Endothelial cell of umbilical vein (primary cell): Measurements from ENCODE around the gene TMEM121. TPM values are rescaled to one million over a fixed set of nuclear protein-coding genes. Genes with fewer than 3 reads are reported as not detected.

ENCODE experiments used
- BruUV-seq: library from RNA; stranded (reverse); fragments of 400-500 nt; replicated peaks from 2 replicates; lab custom pipeline; 2021; lab: Mats Ljungman, UMichigan
- CTCF ChIA-PET: fragments of 300-600, 350-600 bp; sonication (Branson Sonifier 250); formaldehyde crosslinking; loops from one replicate; lab custom pipeline; 2021; ENCODE audit warnings: antibody characterized with exemption, inconsistent platforms; lab: Charles Lee
- POLR2A ChIA-PET: fragments of 300-600, 350-600 bp; sonication (Branson Sonifier 250); formaldehyde crosslinking; loops from one replicate; lab custom pipeline; 2021; ENCODE audit warnings: antibody characterized with exemption, inconsistent platforms; lab: Charles Lee
- DNase-seq: peaks from one replicate; pipeline ENCODE4 v3.0.0-alpha.2; 2011; ENCODE audit warnings: low read depth, low spot score
- FAIRE-seq: peaks from 2 replicates; lab custom pipeline; 2011; peaks lifted over from hg19 to GRCh38; lab: Jason Lieb, UNC
- H2AFZ ChIP-seq: 2 replicates; pipeline ENCODE4 v1.6.0; 2012; ENCODE audit warnings: low read depth, low read length, control low read depth, inconsistent platforms
- H3K27ac ChIP-seq: 2 replicates; pipeline ENCODE4 v1.5.1; 2011; ENCODE audit warnings: low read depth, mild to moderate bottlenecking, control low read depth, low read length, moderate library complexity; ENCODE audit not compliant: insufficient read depth
- H3K27me3 ChIP-seq, 2 experiments: 2 replicates each; pipeline versions ENCODE4 v1.6.0 to v1.6.1; 2011; ENCODE audit warnings: low read length in 2 of 2, mixed read lengths in 1 of 2; ENCODE audit not compliant: control insufficient read depth in 2 of 2, insufficient read depth in 2 of 2
- H3K36me3 ChIP-seq, 2 experiments: 2 replicates in 1 of 2; 3 replicates in 1 of 2; pipeline ENCODE4 v1.5.1; 2011; ENCODE audit warnings: low read length in 2 of 2, mild to moderate bottlenecking in 1 of 2, moderate library complexity in 1 of 2; ENCODE audit not compliant: control insufficient read depth in 2 of 2, insufficient read depth in 2 of 2; ENCODE audit errors: extremely low read depth in 1 of 2
- H3K4me1 ChIP-seq: 3 replicates; pipeline ENCODE4 v1.5.1; 2011; ENCODE audit warnings: mild to moderate bottlenecking, low read length; ENCODE audit not compliant: control insufficient read depth, insufficient read depth; ENCODE audit errors: extremely low read depth
- H3K4me2 ChIP-seq: 2 replicates; pipeline ENCODE4 v1.6.1; 2011; ENCODE audit warnings: low read length, control low read depth, mixed read lengths; ENCODE audit not compliant: insufficient read depth
- H3K4me3 ChIP-seq, 3 experiments: fragments of 200-600 bp in 1 of 3; sonication (generic), shearing (Covaris generic) in 1 of 3; replicated peaks in 1 of 3; 2 replicates each; pipeline ENCODE4 v1.5.1; 2011 to 2016; ENCODE audit warnings: control low read depth in 3 of 3, low read length in 3 of 3, mild to moderate bottlenecking in 2 of 3, inconsistent platforms in 1 of 3, low read depth in 1 of 3, moderate library complexity in 1 of 3; ENCODE audit not compliant: insufficient read depth in 1 of 3
- H3K79me2 ChIP-seq: 2 replicates; pipeline ENCODE4 v1.6.0; 2012; ENCODE audit warnings: low read length, inconsistent platforms; ENCODE audit not compliant: control insufficient read depth, insufficient read depth
- H3K9ac ChIP-seq: replicated peaks from 2 replicates; pipeline ENCODE3; 2011; ENCODE audit warnings: low read length, control low read depth; ENCODE audit not compliant: insufficient read depth; ENCODE audit errors: extremely low read depth
- H3K9me1 ChIP-seq: replicated peaks from 3 replicates; pipeline ENCODE4 v1.6.0; 2011; ENCODE audit warnings: mild to moderate bottlenecking, low read length; ENCODE audit not compliant: control insufficient read depth, insufficient read depth; ENCODE audit errors: extremely low read depth
- H3K9me3 ChIP-seq: replicated peaks from 2 replicates; pipeline ENCODE4 v1.5.1; 2012; ENCODE audit warnings: low read length, inconsistent platforms; ENCODE audit not compliant: control insufficient read depth, insufficient read depth
- H4K20me1 ChIP-seq: replicated peaks from 2 replicates; pipeline ENCODE3; 2011; ENCODE audit warnings: mild to moderate bottlenecking, low read length; ENCODE audit not compliant: control insufficient read depth, insufficient read depth; ENCODE audit errors: extremely low read depth
- CTCF ChIP-seq, 2 donors: IDR thresholded peaks; 1 replicate in 1 of 2; 2 replicates in 1 of 2; pipeline ENCODE4 v1.5.1; 2011; ENCODE audit warnings: low read length in 2 of 2, mild to moderate bottlenecking in 2 of 2, moderate library complexity in 2 of 2, control low read depth in 1 of 2, inconsistent platforms in 1 of 2, low read depth in 1 of 2; ENCODE audit not compliant: insufficient read depth in 1 of 2; ENCODE audit errors: extremely low read depth in 1 of 2
- EZH2 ChIP-seq: IDR thresholded peaks from 2 replicates; pipeline ENCODE4 v1.6.1; 2012; ENCODE audit warnings: borderline replicate concordance, low read depth, mild to moderate bottlenecking, moderate library complexity, low read length, inconsistent platforms; ENCODE audit not compliant: severe bottlenecking
- FOS ChIP-seq: IDR thresholded peaks from 2 replicates; pipeline ENCODE4 v1.6.1; 2011; ENCODE audit warnings: mild to moderate bottlenecking, low read length, moderate library complexity, borderline replicate concordance; ENCODE audit not compliant: insufficient read depth
- GATA2 ChIP-seq: IDR thresholded peaks from 2 replicates; pipeline ENCODE4 v1.7.0; 2011; ENCODE audit warnings: low read depth, mild to moderate bottlenecking, moderate library complexity, mixed read lengths, low read length; ENCODE audit not compliant: insufficient read length, insufficient read depth
- JUN ChIP-seq: IDR thresholded peaks from 2 replicates; pipeline ENCODE4 v1.6.1; 2011; ENCODE audit warnings: borderline replicate concordance, low read depth; ENCODE audit not compliant: insufficient read length, insufficient read depth
- MAX ChIP-seq: IDR thresholded peaks from 2 replicates; pipeline ENCODE4 v1.6.1; 2011; ENCODE audit not compliant: insufficient read depth, insufficient read length
- MYC ChIP-seq: IDR thresholded peaks from one replicate; pipeline ENCODE4 v1.6.1; 2011; ENCODE audit warnings: mild to moderate bottlenecking, low read depth, low read length
- POLR2A ChIP-seq: IDR thresholded peaks from 2 replicates; pipeline ENCODE4 v1.6.1; 2012; ENCODE audit warnings: low read depth, mild to moderate bottlenecking, control low read depth, low read length
- POLR2AphosphoS5 ChIP-seq: IDR thresholded peaks from 2 replicates; pipeline ENCODE4 v1.6.1; 2012; ENCODE audit warnings: low read depth, mild to moderate bottlenecking, control low read depth, low read length, moderate library complexity; ENCODE audit not compliant: insufficient read depth
- dilution Hi-C: fragments of 300-500 bp; cut with MboI; formaldehyde crosslinking; loops from one replicate; pipeline ENCODE4 v1.15.0; 2019; ENCODE audit warnings: low sequenced_read_pairs; ENCODE audit not compliant: extremely low pct_ligation_motif_present
- intact Hi-C: fragments of 100-400 bp; cut with micrococcal nuclease; formaldehyde crosslinking; loops from one replicate; pipeline ENCODE4 v1.10.0; 2022
- polyA plus RNA-seq, 4 experiments: library from polyadenylated mRNA; depleted of rRNA in 3 of 4; stranded (reverse) in 3 of 4; unstranded in 1 of 4; fragments of >200 nt; gene quantifications; 2 replicates each; pipeline versions ENCODE4 v1.2.1 to v1.2.3, GENCODE V29; 2011 to 2012; ENCODE audit warnings: missing spikeins in 1 of 4
- total RNA-seq: library from RNA; stranded (reverse); gene quantifications from 2 replicates; pipeline ENCODE4 v1.2.3, GENCODE V29; 2021

The TMEM121 gene
- total and polyA plus RNA-seq, 2 donors (not counting 3 experiments of a cell fraction or from before 2014, with no cell fraction given) = 4.8 to 7.7 TPM

GRCh38 chr14:105531088-105531893 is 4.9 kb downstream of the TMEM121 start:
- no TSS peak for BruUV-seq
- Histone ChIP-seq H3K4me3 (no peak overlapping the region), H3K27me3 (peaks cover 0 to 3% of the 10 kb centered on the region in 2 experiments), H3K4me1 (peaks cover 17% of the 10 kb centered on the region), H3K36me3 (no peaks in the 10 kb centered on the region), H3K4me2 (no peak overlapping the region), H3K9me1 (no peaks in the 10 kb centered on the region), H2AFZ (no peak overlapping the region), H3K27ac (no peak overlapping the region), H3K9ac (no peak overlapping the region), H3K79me2 (no peaks in the 10 kb centered on the region), H4K20me1 (no peaks in the 10 kb centered on the region), H3K9me3 (no peaks in the 10 kb centered on the region)
- intact Hi-C loops = no loop called here
- no peak for FAIRE-seq
- POLR2A ChIA-PET = no interaction called here
- CTCF ChIA-PET = interaction anchor here (0.9 to 1.9 kb wide), 2 partner anchors 51 to 161 kb away, joined by 5 to 6 read pairs; no protein-coding TSS in a partner anchor
- TF ChIP-seq CTCF (IDR thresholded peaks at IDR 0.05; ENCODE audit: extremely low read depth in 1 of 2, insufficient read depth in 1 of 2, low read depth in 1 of 2, low read length in 2 of 2) (no peak), FOS (no peak), JUN (no peak), MAX (no peak), EZH2 (no peak), GATA2 (no peak), MYC (no peak), POLR2AphosphoS5 (no peak), POLR2A (no peak)
- DNase-seq = no peak
- dilution Hi-C loops = no loop called here
